Stimulated activated CD4-positive, alpha-beta T cell treated with anti-CD3 and anti-CD28 coated beads, Interleukin-4, amount 100 ng/mL, for 24 hours (primary cell): ENCODE measurements around the gene SBNO1.
"Not testable (repeated sequence)": the region's sequence is repeated elsewhere in the genome, so short reads cannot be mapped to it uniquely, and the experiment has no call there.

ENCODE experiments used
- DNase-seq: peaks from one replicate; pipeline ENCODE4 v3.0.0-alpha.2; 2020

The SBNO1 gene

DNA sequence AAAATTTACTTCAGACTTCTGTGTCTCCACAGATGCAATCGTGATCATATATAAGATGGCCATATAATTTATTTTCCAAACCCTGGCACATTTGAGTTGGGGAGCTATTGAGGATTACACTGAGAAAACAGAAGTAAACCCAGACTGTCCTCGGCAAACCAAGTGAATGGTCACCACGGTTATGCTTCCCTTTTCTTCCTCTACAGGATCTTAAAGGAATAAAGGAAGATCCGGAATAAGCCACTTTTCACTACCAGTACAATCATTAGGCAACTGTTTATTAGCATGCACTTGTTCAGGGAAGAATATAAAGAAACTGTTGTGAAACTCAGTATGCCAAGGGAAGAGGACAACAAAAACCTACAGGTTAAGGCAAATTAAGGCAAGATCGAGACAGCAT is 27.6 kb downstream of the SBNO1 start:
- DNase-seq = no peak

DNA sequence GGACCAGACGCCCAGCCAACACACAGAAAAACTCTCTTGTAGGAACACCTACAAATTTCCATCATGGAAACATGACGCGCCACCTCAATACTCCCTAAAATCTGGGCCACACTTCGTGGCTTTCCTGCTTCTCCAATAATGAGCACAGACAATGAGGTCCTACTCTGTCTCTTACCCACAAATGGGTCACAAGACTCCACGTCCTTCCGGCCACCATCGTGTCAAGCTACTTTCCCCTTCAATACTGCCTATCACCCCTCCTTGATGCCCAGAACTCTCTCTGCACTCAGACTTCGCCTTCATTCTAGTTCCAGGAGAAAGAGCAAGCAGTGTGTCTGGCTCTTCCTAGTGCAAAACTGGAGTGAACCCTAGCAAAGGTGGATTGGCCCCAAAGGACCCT is 28.1 kb downstream of the SBNO1 start:
- DNase-seq = no peak

DNA sequence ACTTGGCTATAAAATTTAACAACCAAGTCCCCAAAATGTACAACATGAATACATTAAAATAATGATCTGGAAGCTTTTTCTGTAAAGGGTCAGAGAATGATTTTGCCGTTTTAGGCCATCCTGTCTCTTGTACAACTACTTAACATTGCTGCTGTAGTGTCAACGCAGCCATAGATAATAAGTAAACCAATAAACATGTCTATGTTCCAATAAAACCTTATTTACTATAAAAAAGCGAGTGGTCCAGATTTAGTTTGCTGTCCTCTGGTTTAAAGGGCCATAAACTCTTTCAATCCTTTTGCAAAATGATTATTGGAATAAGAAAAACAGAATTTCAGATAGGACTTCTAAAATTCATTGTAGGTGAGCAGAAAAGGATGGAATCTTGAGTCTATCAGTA is 29.2 kb downstream of the SBNO1 start:
- no peak for DNase-seq

DNA sequence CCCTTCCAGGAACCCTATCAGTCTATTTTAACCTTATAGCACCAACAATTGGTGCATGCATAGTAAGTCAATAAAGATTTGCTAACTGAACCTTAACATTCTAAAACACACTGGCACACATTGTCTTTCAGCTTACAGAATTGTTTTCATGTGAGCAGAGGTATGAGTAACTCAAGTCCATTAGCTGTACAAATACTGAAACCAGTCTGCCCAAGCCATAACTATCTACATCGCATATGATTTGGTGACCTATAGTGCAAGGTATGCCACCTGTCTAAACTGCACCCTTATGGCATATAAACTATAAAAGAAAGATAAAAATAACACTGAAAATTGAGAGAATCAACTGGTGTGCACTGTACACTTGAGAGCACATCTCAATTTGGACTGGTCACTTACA is 34.8 kb downstream of the SBNO1 start:
- no peak for DNase-seq

DNA sequence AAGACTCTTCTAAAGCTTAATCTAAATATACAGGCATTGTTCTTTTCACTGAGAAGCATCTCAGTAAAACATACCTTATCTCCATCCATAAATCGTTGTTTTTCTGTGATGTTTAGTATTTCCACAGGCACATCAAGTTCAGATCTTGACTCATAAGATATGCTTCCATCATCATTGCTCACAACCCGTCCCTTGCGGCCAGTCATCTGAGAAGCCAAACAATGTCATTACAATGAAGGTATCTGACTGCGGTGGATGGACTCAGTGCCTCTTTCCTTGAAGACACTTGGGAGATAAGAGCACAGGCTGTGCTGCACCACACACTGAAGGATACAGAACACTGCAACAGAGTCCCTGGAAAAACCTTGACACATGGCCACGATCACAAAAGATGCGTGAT is 44.8 kb downstream of the SBNO1 start:
- DNase-seq = no peak

- no peak for DNase-seq
Observed at GRCh38 chr12:123319273-123319672, 45.4 kb downstream of the SBNO1 start.

DNA sequence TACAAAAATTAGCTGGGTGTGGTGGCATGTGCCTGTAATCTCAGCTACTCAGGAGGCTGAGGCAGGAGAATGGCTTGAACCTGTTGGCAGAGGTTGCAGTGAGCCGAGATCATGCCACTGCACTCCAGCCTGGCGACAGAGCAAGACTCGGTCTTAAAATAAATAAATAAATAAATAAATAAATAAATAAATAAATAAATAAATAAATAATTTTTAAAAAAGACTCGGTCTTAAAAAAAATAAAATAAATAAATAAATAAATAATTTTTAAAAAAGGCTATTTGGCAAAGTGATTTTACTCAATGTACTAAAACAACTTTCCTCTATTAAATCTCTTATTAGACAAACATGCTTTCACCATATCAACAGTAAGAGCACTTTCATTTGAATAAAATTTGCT is 51.6 kb downstream of the SBNO1 start:
- DNase-seq = not testable (repeated sequence)

DNA sequence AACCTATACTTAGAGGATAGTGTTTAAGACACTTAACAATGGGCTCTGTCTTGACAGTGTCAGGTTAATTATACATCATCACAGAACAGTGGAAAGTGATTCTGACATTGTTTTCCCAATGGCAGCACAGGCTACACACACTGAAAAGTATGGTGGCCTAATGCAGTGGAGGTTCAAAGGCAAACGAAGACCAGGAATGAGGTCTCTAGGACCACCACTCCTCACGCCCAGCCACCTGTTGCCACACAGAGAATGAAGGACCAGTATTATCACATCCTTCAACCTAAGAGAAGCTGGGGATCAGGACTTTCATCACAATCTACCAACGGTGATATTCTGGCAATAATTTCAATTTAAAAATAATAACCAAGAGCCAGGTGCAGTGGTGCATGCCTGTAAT is 58.4 kb downstream of the SBNO1 start:
- DNase-seq = no peak

- DNase-seq = no peak
Observed at GRCh38 chr12:123305136-123305535, 59.5 kb downstream of the SBNO1 start.

GRCh38 chr12:123293178-123293760 is 71.4 kb downstream of the SBNO1 start:
- no peak for DNase-seq

GRCh38 chr12:123289911-123290310 is 74.7 kb downstream of the SBNO1 start:
- no peak for DNase-seq

DNA sequence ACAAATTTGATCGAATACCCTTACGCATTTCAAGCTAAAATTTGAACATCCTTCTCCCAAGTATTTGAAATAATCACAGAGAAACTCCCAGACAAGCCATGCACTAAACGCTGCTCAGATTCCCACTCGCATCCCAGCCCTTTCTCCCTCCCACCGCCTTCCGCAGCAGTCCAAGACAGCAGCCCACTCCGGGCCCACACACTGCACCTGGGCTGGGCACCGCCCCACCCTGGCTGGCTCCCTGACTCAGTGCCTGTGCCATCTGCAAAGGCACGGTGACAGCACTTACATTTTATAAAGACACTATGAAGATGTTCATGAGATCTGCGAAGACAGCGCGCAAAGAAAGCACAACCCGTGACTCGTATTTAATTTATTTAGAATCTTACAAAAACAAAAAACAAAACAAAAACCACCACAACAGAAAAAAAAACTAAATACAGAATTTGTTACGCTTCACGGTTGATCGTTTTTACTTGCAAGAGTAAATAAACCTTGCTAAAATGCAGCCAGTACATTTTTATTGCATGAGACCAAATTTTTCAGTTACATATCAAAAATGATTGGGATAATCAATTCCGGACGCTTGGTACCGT is 75.8 kb downstream of the SBNO1 start:
- DNase-seq = no peak

- no peak for DNase-seq
Observed at GRCh38 chr12:123286652-123287373, 77.8 kb downstream of the SBNO1 start.

GRCh38 chr12:123284669-123285068 is 80.0 kb downstream of the SBNO1 start:
- DNase-seq = no peak

GRCh38 chr12:123283461-123283860 is 81.2 kb downstream of the SBNO1 start:
- no peak for DNase-seq

- DNase-seq = no peak
Observed at GRCh38 chr12:123282111-123282510, 82.5 kb downstream of the SBNO1 start.

DNA sequence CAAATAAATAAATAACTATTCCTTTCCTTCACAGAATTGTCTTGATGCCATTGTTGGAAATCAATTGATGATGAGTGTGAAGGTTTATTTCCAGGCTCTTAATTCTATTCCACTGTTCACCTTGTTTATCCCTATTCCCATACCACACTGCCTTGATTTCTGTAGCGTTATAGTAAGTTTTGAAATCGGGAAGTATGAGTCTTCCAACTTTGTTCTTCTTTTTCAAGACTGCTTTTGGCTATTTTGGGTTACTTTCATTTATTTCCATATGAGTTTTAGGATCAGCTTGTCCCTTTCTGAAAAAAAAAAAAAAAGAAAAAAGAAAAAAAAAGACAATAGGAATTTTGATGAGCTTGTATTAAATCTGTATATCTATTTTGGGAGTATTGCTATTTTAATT is 83.7 kb downstream of the SBNO1 start:
- no peak for DNase-seq

DNA sequence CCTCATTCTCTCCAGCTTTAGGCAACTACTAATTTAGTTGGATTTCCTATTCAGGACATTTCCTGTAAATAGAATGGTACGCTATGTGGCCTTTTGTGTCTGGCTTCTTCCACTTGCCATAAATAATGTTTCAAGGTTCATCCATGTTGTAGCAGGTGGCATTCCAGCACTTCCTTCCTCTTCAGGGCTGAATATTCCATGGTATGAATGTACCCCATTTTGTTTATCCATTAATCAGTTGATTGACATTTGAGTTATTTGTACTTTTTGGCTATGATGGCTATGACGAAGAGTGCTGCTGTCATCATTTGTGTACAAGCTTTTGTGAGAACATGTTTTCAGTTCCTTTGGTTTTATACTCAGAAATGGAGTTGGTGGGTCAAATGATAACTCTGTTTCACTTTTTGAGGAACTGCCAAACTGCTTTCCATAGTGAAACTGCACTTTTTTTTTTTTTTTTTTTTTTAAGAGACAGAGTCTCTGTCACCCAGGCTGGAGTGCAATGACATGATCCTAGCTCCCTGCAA is 86.5 kb downstream of the SBNO1 start:
- DNase-seq = no peak

DNA sequence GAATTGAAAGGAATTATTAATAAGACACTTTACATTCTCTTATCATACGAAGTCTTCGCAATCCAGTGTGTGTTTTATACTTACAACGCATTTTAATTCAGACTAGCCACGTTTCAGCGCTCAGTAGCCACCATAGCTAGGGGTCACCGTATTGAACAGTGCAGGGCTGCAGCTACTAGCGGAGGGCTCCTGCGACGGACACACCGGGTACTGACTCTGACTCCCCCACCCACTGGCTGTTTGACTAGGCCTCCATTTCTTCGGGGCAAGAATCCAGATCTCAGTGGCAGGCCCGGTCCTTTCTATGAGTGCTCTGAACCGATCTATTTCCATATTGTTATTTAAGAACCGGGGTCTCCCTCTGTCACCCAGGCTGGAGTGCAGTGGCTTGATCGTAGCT is 91.5 kb downstream of the SBNO1 start:
- no peak for DNase-seq

GRCh38 chr12:123271001-123271668 is 93.5 kb downstream of the SBNO1 start:
- peak; percentile 77 for DNase-seq

DNA sequence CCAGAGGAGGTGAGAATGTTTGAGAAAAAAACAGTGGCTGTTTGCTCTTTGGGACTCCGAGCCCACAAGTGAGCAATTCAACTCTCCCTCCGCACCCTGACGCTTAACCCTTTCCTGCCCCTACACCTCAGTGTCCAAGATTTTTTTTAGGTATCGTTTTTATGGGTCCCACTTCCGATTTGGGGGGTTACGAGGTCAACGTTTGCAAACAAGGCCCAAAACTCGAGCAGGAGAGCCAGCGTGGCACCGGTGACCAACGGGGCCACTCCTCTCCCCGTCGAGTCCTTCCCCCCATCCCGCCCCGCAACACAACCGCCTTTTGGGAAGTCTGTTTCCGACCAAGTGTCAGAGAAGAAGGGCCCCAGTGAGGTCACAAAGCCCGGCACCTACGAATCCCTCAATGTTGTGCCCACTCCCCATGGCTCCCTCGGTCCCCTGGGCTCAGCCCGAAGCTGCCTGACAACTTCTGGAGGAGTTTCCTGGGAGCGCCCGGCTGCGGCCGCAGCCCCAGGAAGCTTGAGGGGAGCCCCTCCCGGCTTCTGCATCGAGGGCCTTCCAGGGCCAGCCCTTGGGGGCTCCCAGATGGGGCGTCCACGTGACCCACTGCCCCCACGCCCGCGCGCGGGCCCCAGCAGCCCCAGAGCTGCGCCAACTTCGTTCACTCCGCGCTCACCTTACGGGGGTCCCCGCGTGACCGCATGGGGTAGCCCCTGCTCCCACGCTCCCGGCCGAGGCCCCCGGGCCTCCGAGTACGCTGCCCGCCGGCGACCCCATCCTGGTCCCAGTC is 94.2 kb downstream of the SBNO1 start:
- no peak for DNase-seq

- DNase-seq = no peak
Observed at GRCh38 chr12:123269896-123270213, 94.8 kb downstream of the SBNO1 start.

GRCh38 chr12:123269395-123269892 is 95.2 kb downstream of the SBNO1 start:
- peak; percentile 34 for DNase-seq
